K562 (cell line): ENCODE results near the gene CAPN10. TPM values are rescaled to one million over a fixed set of nuclear protein-coding genes. Genes with fewer than 3 reads are reported as not detected.

Experiments used
- CTCFL ChIP-seq: IDR thresholded peaks from 2 replicates; pipeline ENCODE4 v1.6.1; 2011; ENCODE audit warnings: borderline replicate concordance, low read depth, mild to moderate bottlenecking, moderate library complexity, low read length; ENCODE audit not compliant: insufficient read depth, poor library complexity, severe bottlenecking
- DLX4 ChIP-seq: fragments of 250-450 bp; sonication (Bioruptor Pico); IDR thresholded peaks from 2 replicates; pipeline ENCODE4 v1.6.1; 2021; ENCODE audit warnings: mild to moderate bottlenecking
- ETV5 ChIP-seq: sonication (generic); formaldehyde crosslinking; IDR thresholded peaks from 2 replicates; pipeline ENCODE4 v1.4.0; 2020; ENCODE audit warnings: low read depth, mild to moderate bottlenecking, missing genetic modification reagents
- MAZ ChIP-seq, 2 experiments: fragments of 450-650 bp in 1 of 2; sonication (generic) in 1 of 2; formaldehyde crosslinking; IDR thresholded peaks in 1 of 2; conservative IDR thresholded peaks in 1 of 2; 2 replicates each; pipeline versions ENCODE4 v1.4.0 to v1.5.0; 2020; ENCODE audit warnings: mild to moderate bottlenecking in 1 of 2, missing genetic modification reagents in 1 of 2
- MNT ChIP-seq, 2 experiments: fragments of 450-650 bp; conservative IDR thresholded peaks; 2 replicates each; pipeline ENCODE4 v1.6.1; 2017; ENCODE audit warnings: mild to moderate bottlenecking in 2 of 2, moderate library complexity in 2 of 2
- MTF1 ChIP-seq: fragments of 250-450 bp; sonication (Bioruptor Pico); IDR thresholded peaks from 2 replicates; pipeline ENCODE4 v1.9.0; 2021; ENCODE audit warnings: moderate library complexity, mild to moderate bottlenecking, inconsistent platforms, borderline replicate concordance
- NR3C1 ChIP-seq: sonication (generic); formaldehyde crosslinking; IDR thresholded peaks from 2 replicates; pipeline ENCODE4 v1.8.1; 2022; ENCODE audit warnings: missing genetic modification reagents
- POLR2AphosphoS5 ChIP-seq: IDR thresholded peaks from 2 replicates; pipeline ENCODE4 v1.6.1; 2011; ENCODE audit warnings: mild to moderate bottlenecking, low read depth, low read length, moderate library complexity; ENCODE audit not compliant: control insufficient read depth, insufficient read depth
- RERE ChIP-seq: sonication (generic); formaldehyde crosslinking; IDR thresholded peaks from 2 replicates; pipeline ENCODE4 v1.8.0; 2023; ENCODE audit warnings: missing genetic modification reagents, mild to moderate bottlenecking, borderline replicate concordance
- TCF3 ChIP-seq: sonication (generic); formaldehyde crosslinking; IDR thresholded peaks from 2 replicates; pipeline ENCODE4 v1.4.0; 2020; ENCODE audit warnings: mild to moderate bottlenecking, missing genetic modification reagents
- ZBTB33 ChIP-seq: sonication (generic); formaldehyde crosslinking; IDR thresholded peaks from 2 replicates; pipeline ENCODE4 v1.8.1; 2023; ENCODE audit warnings: mild to moderate bottlenecking, missing genetic modification reagents
- ZC3H4 ChIP-seq: sonication (generic); formaldehyde crosslinking; IDR thresholded peaks from 2 replicates; pipeline ENCODE4 v1.9.0; 2021; ENCODE audit warnings: missing genetic modification reagents, borderline replicate concordance
- ZNF311 ChIP-seq: fragments of 250-450 bp; sonication (Bioruptor Pico); IDR thresholded peaks from 2 replicates; pipeline ENCODE4 v1.4.0; 2020; ENCODE audit warnings: mild to moderate bottlenecking, moderate library complexity
- polyA plus RNA-seq, 8 experiments: library from polyadenylated mRNA; depleted of rRNA in 4 of 8; stranded (reverse) in 5 of 8; unstranded in 3 of 8; fragments of >200 nt; fragmentation: Nextera tagmentation in 2 of 8; fragmentation: Illumina TruSeq in 1 of 8; extraction: Ambion mirVana in 2 of 8; extraction: Trizol in 1 of 8; gene quantifications; 2 replicates each; pipeline versions ENCODE4 v1.2.1 to v1.2.3, GENCODE V29; 2011 to 2014; ENCODE audit warnings: inconsistent platforms in 1 of 8, missing spikeins in 1 of 8
- total RNA-seq, 7 experiments: library from RNA; depleted of rRNA in 6 of 7; stranded (reverse); fragments of >200 nt in 6 of 7; fragmentation: Illumina TruSeq in 2 of 7; extraction: Trizol in 2 of 7; gene quantifications; 2 replicates each; pipeline versions ENCODE4 v1.2.1 to v1.2.3, GENCODE V29; 2011 to 2021; ENCODE audit warnings: low replicate concordance in 1 of 7

Gene CAPN10
- total and polyA plus RNA-seq, 9 of the 15 experiments (the other 6 are each of a cell fraction or from before 2014, with no cell fraction given) = 0.08 to 26.1 (median 8.4) TPM

GRCh38 chr2:240567872-240568677 is 18.5 kb upstream of the CAPN10 start, which contains the start of gene RNPEPL1 (continued):
- no peak for TF ChIP-seq DLX4 (CRISPR knock-in tag)
- TF ChIP-seq ZNF311 = no peak
- no peak for TF ChIP-seq NR3C1 (CRISPR knock-in tag)
- TF ChIP-seq CTCFL = peak; percentile 3
- no peak for TF ChIP-seq RERE (CRISPR knock-in tag)
- TF ChIP-seq TCF3 (CRISPR knock-in tag) = no peak
- TF ChIP-seq MAZ (CRISPR knock-in tag; conservative IDR thresholded peaks at IDR 0.05 in 1 of 2, IDR thresholded peaks at IDR 0.05 in 1 of 2) = 0 out of 4 replicates have a peak, but pooled peaks of 1 of the 2 experiments have one; percentile 19
- no peak for TF ChIP-seq ETV5 (CRISPR knock-in tag)
- no peak for TF ChIP-seq ZBTB33
- no peak for TF ChIP-seq POLR2AphosphoS5
- no peak for TF ChIP-seq MTF1 (CRISPR knock-in tag)
- TF ChIP-seq ZC3H4 = no peak
- TF ChIP-seq MNT (conservative IDR thresholded peaks at IDR 0.05) = peak; percentile 58 to 62
